Endothelial cell of hepatic sinusoid (primary cell): Measurements from ENCODE around the gene ZNF488.

Experiments
- in situ Hi-C: cut with HindIII; loops from 2 replicates; pipeline ENCODE4 v1.10.0; 2017; ENCODE audit warnings: low sequenced_read_pairs

The ZNF488 gene

DNA sequence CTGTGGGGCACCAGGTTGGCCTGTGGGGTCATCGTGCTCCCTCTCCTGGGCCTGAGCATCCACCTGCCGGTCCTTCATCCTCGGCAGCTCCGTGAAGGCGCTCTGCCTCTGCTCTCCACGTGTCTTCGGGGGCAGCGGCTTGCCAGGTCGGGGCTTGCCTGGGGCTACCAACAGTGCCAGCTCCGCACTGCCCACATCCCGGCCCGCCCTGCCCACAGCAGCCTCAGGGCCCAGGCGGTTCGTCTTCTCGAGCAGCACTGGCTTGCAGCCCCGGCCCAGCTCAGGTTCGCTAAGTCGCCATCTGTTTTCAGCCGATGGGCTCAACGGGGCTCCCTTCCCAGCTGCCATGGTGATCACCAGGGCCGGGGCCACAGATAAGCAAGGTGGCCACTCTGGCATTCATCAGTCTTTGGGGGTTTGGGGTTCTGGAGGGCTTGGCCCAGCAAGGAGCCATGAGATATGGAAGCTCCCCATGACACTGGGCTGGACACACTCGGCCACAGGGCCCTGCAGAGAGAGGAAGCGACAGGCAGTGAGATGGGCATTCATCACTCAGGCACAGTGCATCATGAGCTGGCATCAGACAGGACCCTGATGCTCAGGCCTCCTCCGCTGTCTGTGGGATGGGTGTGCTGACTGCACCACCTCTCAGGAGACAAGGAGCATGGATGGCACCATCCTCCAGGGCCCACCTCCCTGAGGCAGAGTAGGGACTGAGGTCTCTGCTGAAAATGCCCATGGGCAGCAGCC, 15.5 kb downstream of the ZNF488 start:
- in situ Hi-C loops = no loop called here

DNA sequence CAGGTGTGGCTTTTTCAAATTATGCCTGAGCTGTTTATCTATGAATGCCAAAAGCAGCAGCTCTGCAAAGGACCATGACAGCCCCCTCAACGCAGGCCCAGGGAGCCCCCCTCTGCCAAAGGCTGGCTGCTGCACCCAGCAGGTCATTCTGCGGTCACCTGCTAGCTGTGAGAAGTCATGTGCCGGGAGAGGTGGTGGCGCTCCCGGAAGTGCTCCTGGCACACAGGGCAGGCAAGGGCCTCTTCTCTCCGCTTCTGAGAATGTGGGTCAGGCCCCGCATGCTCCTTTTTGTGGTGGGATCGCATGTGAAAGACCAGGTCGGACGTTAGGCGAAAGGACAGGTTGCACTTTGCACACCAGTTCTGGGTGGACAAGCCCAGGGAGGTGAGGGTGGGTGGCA, 16.4 kb downstream of the ZNF488 start:
- in situ Hi-C loops = no loop called here

DNA sequence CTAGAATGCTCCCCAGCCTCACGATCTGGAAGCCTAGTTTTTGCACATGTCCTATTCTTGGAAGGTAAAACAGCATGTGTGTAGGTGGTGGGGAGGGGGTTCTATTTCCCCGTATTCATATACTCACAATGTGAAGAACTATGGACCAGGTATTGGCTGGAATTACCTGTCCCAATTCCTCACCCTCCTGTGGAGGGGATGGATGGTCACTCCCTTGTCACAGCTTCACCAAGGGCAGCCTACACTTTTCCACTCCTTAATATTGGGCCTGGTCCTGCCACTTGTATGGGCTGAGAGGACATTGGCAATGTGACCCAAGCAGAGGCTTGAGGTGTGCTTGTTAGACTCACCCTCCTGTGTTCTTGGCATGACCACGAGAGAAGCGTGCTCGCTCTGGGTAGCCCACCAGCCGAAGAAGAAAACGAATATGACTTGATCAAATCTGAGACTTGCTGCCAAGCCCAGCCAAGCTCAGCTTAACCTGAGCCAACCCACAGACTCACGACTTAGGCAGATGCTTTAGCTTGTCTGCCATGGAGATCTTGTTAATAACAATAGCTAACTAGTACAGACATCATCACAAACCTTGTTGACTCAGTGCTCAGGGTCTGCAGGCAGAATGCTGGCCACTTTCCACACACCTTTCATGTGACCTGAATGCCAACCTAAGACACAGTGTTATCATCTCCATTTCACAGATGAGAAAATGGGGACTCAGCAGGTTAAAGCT, 17.2 kb downstream of the ZNF488 start:
- in situ Hi-C loops = no loop called here

GRCh38 chr10:47366181-47366631, 17.9 kb downstream of the ZNF488 start:
- in situ Hi-C loops = no loop called here

- in situ Hi-C loops = no loop called here
These were observed 18.5 kb downstream of the ZNF488 start for GRCh38 chr10:47365431-47366180.

DNA sequence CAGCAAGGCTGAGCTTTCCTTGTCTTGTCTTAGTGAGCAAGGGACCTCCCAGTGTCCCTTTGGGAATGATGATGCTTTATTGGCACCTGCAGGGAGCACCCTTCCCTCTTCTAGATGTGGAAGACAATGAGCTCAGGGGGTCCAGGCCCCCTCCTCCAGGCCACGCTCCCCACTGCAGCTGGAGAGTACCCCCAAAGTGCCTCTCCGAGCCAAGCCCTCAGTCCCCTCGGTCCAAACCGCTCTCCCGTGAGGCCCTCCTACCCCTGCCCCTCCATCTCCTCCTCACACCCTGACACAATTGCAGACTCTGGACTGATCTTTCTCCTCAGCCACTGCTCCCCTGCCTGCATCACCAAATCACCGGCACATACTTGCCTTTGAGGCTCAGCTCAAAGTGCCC, 19.2 kb downstream of the ZNF488 start:
- in situ Hi-C loops = no loop called here

DNA sequence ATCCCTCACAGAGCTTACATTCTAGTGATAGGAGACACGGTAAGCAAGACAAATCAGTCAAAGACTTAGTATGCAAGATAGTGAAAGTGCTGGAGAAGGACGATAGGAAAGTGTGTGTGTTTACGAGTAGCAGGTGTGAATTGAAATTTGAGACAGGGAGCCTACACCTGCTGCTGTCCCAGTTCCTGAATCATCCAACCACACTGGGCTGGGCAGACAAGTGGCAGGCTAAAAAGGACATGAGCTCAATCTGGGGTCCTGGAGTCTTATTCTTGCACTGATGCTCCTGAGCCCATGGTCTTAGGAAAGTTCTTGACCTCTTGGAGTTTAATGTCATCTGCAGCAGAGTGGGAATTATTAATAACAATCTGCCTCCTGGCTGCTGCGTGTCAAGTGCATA, 19.7 kb downstream of the ZNF488 start:
- in situ Hi-C loops = no loop called here

GRCh38 chr10:47363781-47364180, 20.3 kb downstream of the ZNF488 start:
- in situ Hi-C loops = no loop called here

GRCh38 chr10:47362199-47362598, 21.9 kb downstream of the ZNF488 start:
- in situ Hi-C loops = no loop called here

DNA sequence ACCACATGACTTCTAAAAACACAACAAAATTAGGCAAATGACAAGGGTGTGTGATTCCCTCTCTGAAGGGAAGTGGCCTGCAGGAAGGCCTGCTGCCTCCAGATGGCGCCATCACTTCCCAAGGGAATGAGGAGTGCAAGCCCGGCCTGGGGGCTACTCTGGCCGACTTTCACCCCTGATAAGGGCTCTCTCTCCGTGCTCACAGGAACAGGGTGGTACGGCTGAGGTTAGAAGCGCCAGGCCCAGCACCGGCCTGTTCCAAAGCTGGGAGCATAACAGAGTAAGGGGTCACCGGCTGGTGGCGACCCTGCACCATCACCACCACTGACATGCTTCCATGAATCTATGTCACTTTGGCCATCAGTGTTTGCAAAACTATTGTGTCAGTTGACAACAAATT, 22.8 kb downstream of the ZNF488 start:
- in situ Hi-C loops = no loop called here

DNA sequence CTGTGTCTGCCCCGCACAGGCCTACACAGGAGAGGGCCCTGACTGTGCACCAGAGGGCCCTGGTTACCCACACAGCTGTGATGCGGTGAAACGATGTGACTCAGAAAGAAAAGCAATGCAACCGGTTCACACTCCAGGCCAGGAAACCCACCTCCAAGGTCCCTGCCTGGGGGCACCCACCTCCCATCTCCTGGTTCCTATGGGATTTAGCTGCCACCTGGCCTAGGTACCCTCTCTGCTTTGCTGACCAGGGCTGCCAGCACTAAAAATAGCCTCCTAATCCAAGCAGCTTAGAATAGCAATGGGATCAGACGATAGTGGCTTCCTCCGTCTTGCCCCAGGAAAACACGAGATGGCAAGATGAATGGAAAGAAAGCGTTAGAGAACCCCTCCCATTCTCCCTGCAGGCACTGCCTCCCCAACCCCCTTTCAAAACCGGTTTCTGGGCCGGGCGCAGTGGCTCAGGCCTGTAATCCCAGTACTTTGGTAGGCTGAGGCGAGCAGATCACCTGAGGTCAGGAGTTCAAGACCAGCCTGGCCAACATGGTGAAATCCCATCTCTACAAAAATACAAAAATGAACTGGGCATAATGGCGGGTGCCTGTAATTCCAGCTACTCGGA, 23.6 kb downstream of the ZNF488 start:
- in situ Hi-C loops = no loop called here

GRCh38 chr10:47359626-47360418, 24.3 kb downstream of the ZNF488 start:
- in situ Hi-C loops = loop anchor here (5.0 kb wide), 1 partner anchor 42 kb away; no protein-coding TSS in a partner anchor

- in situ Hi-C loops = loop anchor here (5.0 kb wide), 1 partner anchor 43 kb away; no protein-coding TSS in a partner anchor
These were observed 25.0 kb downstream of the ZNF488 start for GRCh38 chr10:47359101-47359500.

DNA sequence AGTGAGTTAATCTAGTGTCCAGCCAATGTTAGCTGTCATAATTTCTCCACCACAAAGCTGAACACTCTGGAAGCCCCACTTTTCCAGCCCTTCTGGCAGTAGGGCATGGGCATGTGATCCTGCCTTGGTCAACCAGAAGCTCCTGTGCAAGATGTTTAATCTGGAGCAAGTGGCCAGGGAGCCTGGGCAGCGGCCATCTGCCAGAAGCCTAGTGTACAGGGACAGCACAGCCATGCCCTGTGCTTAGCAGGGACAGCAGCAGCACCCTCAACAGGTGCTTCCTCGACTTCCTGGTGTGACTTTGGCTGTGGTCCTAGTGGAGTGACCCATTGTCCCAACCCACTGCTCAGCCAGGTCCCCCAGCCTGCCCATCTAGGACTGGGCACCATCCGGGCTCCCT, 25.6 kb downstream of the ZNF488 start:
- in situ Hi-C loops = loop anchor here (5.0 kb wide), 1 partner anchor 44 kb away; no protein-coding TSS in a partner anchor

DNA sequence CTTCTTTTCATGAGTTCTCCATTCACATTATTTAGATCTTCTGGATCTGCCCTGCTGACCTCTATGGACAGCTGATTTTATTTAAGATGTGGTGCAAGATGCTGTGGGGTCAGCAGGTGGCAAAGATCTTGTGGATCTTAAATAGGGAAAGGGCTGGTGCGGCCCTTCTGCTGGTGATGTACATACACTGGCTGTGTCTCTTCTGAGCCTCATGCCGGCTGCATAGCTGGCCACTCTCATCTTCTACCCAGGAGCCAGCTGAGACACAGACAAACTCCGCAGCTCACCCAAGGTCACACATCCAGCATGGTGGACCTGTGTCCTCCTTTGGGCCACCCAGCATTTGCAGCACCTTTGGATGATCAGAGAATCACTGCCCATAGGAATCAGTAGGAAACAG, 26.2 kb downstream of the ZNF488 start:
- in situ Hi-C loops = loop anchor here (5.0 kb wide), 1 partner anchor 44 kb away; no protein-coding TSS in a partner anchor

DNA sequence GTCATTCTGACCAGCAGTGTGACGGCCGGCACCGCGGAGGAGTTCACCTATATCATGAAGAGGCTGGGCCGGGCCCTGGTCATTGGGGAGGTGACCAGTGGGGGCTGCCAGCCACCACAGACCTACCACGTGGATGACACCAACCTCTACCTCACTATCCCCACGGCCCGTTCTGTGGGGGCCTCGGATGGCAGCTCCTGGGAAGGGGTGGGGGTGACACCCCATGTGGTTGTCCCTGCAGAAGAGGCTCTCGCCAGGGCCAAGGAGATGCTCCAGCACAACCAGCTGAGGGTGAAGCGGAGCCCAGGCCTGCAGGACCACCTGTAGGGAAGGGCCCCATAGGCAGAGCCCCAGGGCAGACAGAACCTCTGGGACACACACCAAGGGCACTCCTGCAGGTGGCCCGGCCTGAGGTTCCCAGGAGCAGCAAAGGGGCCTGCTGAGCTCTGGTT, 26.9 kb downstream of the ZNF488 start:
- in situ Hi-C loops = loop anchor here (5.0 kb wide), 1 partner anchor 45 kb away; no protein-coding TSS in a partner anchor

DNA sequence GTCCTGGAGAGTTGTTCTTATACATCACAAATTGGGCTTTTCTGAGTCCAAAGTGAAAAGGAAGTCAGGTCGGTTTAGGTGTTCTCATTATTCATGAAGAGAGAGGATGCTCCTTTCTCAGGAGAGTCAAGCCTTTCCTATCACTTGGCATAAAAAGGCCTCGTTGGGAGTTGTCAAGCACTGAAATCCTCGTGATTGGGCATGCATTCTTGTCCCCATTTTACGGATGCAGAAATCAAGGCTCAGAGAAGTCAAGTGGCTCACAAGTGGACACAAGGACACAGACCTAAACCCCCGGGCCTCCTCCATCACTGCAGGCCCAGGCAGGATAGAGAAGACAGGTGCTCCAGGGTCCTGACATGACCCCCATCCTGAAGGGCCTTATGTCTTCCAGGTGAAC, 27.4 kb downstream of the ZNF488 start:
- in situ Hi-C loops = loop anchor here (5.0 kb wide), 1 partner anchor 46 kb away; no protein-coding TSS in a partner anchor

- in situ Hi-C loops = loop anchor here (5.0 kb wide), 1 partner anchor 47 kb away; no protein-coding TSS in a partner anchor
These were observed 29.2 kb downstream of the ZNF488 start for GRCh38 chr10:47354900-47355299.

- in situ Hi-C loops = no loop called here
These were observed 29.9 kb downstream of the ZNF488 start for GRCh38 chr10:47354165-47354564.

- in situ Hi-C loops = no loop called here
These were observed 30.7 kb downstream of the ZNF488 start for GRCh38 chr10:47353351-47353750.
